UCSD-AML1 (cell line): ENCODE results near the gene ITPR2.
"Not testable (repeated sequence)": the region's sequence is repeated elsewhere in the genome, so short reads cannot be mapped to it uniquely, and the experiment has no call there.

Source experiments
- DNase-seq: peaks from one replicate; lab custom pipeline; 2025; ENCODE audit not compliant: unreplicated experiment; lab: John Stamatoyannopoulos, UW

The ITPR2 gene

GRCh38 chr12:26735249-26735639, 97.8 kb downstream of the ITPR2 start:
- DNase-seq = no peak

DNA sequence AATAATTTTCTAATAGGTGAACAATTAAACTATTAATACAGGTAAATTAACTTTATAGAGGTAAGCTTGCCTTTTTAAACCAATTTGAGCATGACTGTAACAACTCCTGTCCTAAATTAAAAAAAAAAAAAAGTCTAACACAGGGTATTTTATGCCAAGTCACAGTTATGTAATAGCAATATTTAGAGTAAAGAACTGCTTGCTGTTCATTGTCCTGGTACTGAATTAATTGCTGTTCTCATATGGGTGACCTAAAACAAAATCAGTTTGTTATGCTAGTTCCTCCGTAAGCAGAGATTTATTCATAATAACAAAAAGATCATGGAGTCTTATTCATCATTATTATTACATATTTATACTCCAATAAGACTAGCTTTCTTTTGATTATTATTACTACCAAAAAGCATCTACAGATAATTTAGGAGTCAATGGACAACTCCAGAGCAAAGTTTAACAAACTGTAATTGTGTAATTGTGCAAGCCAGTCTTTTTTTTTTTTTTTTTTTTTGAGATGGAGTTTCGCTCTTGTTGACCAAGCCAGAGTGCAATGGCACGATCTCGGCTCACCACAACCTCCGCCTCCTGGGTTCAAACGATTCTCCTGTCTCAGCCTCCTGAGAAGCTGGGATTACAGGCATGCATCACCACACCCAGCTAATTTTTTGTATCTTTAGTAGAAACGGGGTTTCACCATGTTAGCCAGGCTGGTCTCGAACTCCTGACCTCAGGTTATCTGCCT, 98.3 kb downstream of the ITPR2 start:
- DNase-seq = no peak

GRCh38 chr12:26732005-26732908, 100.7 kb downstream of the ITPR2 start:
- no peak for DNase-seq

- no peak for DNase-seq
Measured at GRCh38 chr12:26730481-26731350, 102.3 kb downstream of the ITPR2 start.

DNA sequence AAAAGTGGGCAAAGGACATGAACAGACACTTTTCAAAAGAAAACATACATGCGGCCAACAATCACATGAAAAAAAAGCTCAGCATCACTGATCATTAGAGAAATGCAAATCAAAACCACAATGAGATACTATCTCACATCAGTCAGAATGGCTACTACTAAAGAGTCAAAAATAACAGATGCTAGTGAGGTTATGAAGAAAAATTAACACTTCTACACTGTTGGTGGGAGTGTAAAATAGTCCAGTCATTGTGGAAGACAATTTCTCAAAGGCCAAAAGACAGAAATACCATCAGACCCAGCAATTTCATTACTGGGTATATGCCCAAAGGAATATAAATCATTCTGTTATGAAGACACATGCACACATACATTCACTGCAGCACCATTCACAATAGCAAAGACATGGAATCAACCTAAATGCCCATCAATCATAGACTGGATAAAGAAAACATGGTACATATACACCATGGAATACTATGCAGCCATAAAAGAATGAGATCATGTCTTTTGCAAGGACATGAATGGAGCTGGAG, 103.8 kb downstream of the ITPR2 start:
- not testable (repeated sequence) for DNase-seq

- DNase-seq = no peak
Measured at GRCh38 chr12:26728205-26729050, 104.6 kb downstream of the ITPR2 start.

- no peak for DNase-seq
Measured at GRCh38 chr12:26727482-26728204, 105.4 kb downstream of the ITPR2 start.

- DNase-seq = no peak
Measured at GRCh38 chr12:26726956-26727355, 106.0 kb downstream of the ITPR2 start.

GRCh38 chr12:26725276-26725916, 107.6 kb downstream of the ITPR2 start:
- DNase-seq = no peak

DNA sequence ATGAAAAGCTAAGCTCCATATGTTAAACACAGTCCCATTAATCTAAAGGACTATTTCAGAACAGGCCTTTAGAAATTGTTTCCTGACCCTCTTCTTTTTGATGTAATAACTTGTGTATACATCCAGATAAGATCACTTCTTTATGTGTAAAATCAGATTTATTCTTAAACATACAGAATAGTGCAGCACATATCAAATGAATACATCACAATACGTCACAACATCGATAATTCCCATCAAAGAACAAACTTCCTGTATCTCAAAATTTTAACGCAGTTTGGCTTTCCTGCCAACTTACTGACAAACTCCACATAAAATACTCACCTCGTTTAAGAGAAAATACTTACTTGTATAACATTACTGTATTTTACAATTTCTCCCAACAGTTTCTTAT, 108.7 kb downstream of the ITPR2 start:
- DNase-seq = no peak

GRCh38 chr12:26723379-26724308, 109.3 kb downstream of the ITPR2 start:
- DNase-seq = no peak

- no peak for DNase-seq
Measured at GRCh38 chr12:26721800-26722199, 111.2 kb downstream of the ITPR2 start.

DNA sequence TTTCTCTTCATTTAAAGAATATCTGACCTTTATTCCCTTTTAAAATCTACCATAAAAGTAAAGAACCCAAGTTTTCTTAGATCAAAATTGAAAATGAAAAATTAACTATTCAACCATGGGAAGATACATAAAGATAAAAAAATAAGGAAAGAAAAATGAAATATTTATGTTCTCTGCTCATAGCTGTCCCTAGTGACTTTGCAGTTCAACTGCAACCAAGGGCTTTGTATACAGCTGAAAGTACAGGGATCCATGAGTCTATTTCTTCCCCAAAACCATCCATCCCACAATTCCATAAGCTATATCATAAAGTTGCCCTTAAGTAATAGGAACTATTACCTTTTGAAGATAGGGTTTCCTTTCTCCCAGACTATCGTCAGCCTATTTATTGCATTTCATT, 113.1 kb downstream of the ITPR2 start:
- DNase-seq = no peak

GRCh38 chr12:26717757-26718156, 115.2 kb downstream of the ITPR2 start:
- no peak for DNase-seq

DNA sequence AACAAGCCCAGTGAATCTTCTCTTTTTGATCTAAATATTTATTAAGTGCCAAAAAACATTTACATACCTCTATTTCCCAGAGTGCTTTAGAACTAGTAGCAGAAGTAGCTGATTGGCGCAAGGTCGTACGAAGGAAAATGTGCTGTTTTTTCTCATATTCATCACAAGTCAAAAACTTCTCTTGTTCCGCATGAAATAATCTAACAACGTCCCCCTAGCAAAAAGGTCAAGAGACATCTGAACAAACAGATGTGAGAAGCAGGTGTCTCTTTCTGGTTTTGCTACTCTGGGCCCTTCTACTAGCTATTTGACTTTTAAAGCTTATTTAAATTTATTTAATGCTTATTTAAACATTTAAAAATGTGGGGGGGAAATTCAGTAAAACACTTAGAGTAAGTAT, 117.8 kb downstream of the ITPR2 start:
- no peak for DNase-seq

DNA sequence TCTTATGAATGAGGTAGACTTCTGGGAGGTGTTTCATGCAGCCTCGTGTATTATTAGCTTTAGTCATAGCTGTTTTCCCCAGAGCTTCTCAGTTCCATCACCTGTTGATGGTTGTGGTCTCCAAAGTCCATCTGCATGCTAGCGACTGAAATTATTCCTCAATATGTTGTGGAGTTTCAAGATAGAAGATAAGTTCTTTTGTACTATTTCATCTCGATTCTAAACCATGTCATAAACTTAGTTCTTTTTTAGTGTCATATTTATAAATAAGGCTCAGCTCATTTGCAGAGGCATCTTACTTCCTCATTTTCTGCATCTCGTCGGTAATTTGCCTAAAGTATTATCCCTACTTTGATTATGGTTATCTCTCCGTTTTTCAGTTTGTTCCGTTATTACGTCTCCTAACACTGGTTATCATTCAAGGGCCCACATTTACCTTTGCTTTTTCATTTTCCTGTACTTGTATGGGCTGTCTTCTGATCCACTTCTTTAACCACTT, 119.1 kb downstream of the ITPR2 start:
- no peak for DNase-seq

DNA sequence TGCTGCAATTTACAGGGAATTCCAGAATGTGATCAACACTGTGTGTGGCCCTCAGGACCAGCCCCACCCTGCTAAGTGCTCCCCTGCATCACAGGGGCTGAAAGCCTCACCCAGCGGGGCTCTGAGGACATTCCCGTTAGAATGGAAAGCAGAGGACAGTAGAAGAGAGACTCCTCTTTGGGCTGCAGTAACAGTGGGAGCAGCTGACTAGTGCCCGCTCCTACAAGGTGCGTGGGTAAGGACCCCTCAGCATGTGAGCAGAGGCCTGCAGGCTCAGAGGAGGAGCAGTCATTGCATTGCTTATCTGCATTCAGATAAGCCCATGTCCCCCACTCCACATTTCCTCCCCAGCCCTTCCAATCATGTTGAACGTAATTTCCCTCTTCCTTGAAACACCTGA, 120.1 kb downstream of the ITPR2 start:
- no peak for DNase-seq

DNA sequence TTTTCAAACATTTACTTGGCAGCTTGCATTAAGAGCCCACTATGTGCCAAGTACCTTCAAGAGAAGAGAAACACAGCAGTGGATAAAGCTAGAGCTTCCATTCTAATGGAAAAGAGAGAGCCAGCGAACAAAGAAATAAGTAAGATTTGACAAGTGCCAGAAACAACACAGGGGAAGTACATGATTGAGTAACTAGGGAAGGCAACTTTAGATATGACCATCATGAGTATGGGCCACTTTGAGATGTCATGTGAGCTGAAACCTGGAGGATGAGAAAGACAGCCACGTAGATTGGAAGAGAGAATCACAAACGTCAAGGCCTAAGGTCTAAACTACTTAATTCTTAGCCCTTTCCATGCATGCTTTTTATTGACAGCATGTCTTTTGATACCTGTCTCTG, 121.4 kb downstream of the ITPR2 start:
- DNase-seq = no peak
